Fibroblast of lung (primary cell): Measurements from ENCODE around the gene HIGD2A. TPM values are rescaled to one million over a fixed set of nuclear protein-coding genes. Genes with fewer than 3 reads are reported as not detected.

Experiments used
- DNase-seq, 2 donors: peaks; one replicate each; pipeline versions ENCODE4 v3.0.0 to v3.0.0-alpha.2; 2010; ENCODE audit warnings: low read depth in 2 of 2
- H2AFZ ChIP-seq: 2 replicates; pipeline ENCODE4 v1.5.1; 2012; ENCODE audit warnings: low read length, control low read depth, inconsistent platforms
- H3K27ac ChIP-seq: 2 replicates; pipeline ENCODE4 v1.5.1; 2011; ENCODE audit warnings: low read length, control low read depth; ENCODE audit not compliant: insufficient read depth
- H3K27me3 ChIP-seq: 2 replicates; pipeline ENCODE4 v1.5.1; 2011; ENCODE audit warnings: mild to moderate bottlenecking, low read length; ENCODE audit not compliant: control insufficient read depth, insufficient read depth
- H3K36me3 ChIP-seq: 2 replicates; pipeline ENCODE4 v1.5.1; 2011; ENCODE audit warnings: low read length; ENCODE audit not compliant: control insufficient read depth, insufficient read depth
- H3K4me1 ChIP-seq: 2 replicates; pipeline ENCODE4 v1.5.1; 2011; ENCODE audit warnings: low read length; ENCODE audit not compliant: control insufficient read depth, insufficient read depth; ENCODE audit errors: extremely low read depth
- H3K4me2 ChIP-seq: 2 replicates; pipeline ENCODE4 v1.5.1; 2011; ENCODE audit warnings: low read length, control low read depth; ENCODE audit not compliant: insufficient read depth; ENCODE audit errors: extremely low read depth
- H3K4me3 ChIP-seq, 4 experiments: fragments of 200-600 bp in 1 of 4; sonication (generic) in 1 of 4; replicated peaks in 1 of 4; 2 replicates each; pipeline ENCODE4 v1.5.1; 2011 to 2016; ENCODE audit warnings: low read length in 4 of 4, low read depth in 3 of 4, mild to moderate bottlenecking in 3 of 4, control low read depth in 2 of 4, inconsistent platforms in 1 of 4, mixed read lengths in 1 of 4; ENCODE audit not compliant: insufficient read depth in 1 of 4; ENCODE audit errors: control extremely low read depth in 1 of 4
- H3K79me2 ChIP-seq: 2 replicates; pipeline ENCODE4 v1.5.1; 2012; ENCODE audit warnings: mild to moderate bottlenecking, low read length, inconsistent platforms; ENCODE audit not compliant: control insufficient read depth, insufficient read depth
- H3K9ac ChIP-seq: 2 replicates; pipeline ENCODE4 v1.5.1; 2011; ENCODE audit warnings: mild to moderate bottlenecking, low read length, control low read depth; ENCODE audit not compliant: insufficient read depth
- H3K9me3 ChIP-seq: 2 replicates; pipeline ENCODE4 v1.5.1; 2012; ENCODE audit warnings: low read depth, low read length; ENCODE audit not compliant: control insufficient read depth, insufficient read depth
- H4K20me1 ChIP-seq: 2 replicates; pipeline ENCODE4 v1.5.1; 2011; ENCODE audit warnings: low read length; ENCODE audit not compliant: control insufficient read depth, insufficient read depth; ENCODE audit errors: extremely low read depth
- CTCF ChIP-seq, 2 donors: IDR thresholded peaks in 1 of 2; conservative IDR thresholded peaks in 1 of 2; 1 replicate in 1 of 2; 2 replicates in 1 of 2; pipeline ENCODE4 v1.5.1; 2011 to 2012; ENCODE audit warnings: low read length in 2 of 2, control low read depth in 1 of 2, inconsistent platforms in 1 of 2, low read depth in 1 of 2, mild to moderate bottlenecking in 1 of 2
- EZH2 ChIP-seq: IDR thresholded peaks from 2 replicates; pipeline ENCODE4 v1.5.1; 2012; ENCODE audit warnings: low read length, control low read depth, mild to moderate bottlenecking; ENCODE audit errors: missing control alignments
- polyA plus RNA-seq, 2 donors: library from polyadenylated mRNA; depleted of rRNA in 1 of 2; stranded (reverse) in 1 of 2; unstranded in 1 of 2; fragments of >200 nt; gene quantifications; 2 replicates each; pipeline ENCODE4 v1.2.1, GENCODE V29; 2011 to 2012; ENCODE audit warnings: missing spikeins in 1 of 2
- total RNA-seq: library from RNA; depleted of rRNA; stranded (reverse); fragments of >200 nt; gene quantifications from 2 replicates; pipeline ENCODE4 v1.2.1, GENCODE V29; 2014

HIGD2A gene
- total and polyA plus RNA-seq, 2 donors (not counting 1 experiment from before 2014, with no cell fraction given), result 54.7 to 77.6 TPM

- TF ChIP-seq EZH2, result no peak
- no peak for TF ChIP-seq CTCF (conservative IDR thresholded peaks at IDR 0.05 in 1 of 2, IDR thresholded peaks at IDR 0.05 in 1 of 2; ENCODE audit: low read depth in 1 of 2, low read length in 2 of 2)
- Histone ChIP-seq H3K27ac (no peak overlapping the region), H3K9me3 (no peaks in the 10 kb centered on the region), H3K36me3 (peaks cover 16% of the 10 kb centered on the region), H3K4me1 (peaks cover 9% of the 10 kb centered on the region), H2AFZ (no peak overlapping the region), H3K79me2 (peaks cover 24% of the 10 kb centered on the region), H4K20me1 (no peaks in the 10 kb centered on the region), H3K4me2 (no peak overlapping the region), H3K4me3 (no peak overlapping the region), H3K9ac (no peak overlapping the region), H3K27me3 (no peaks in the 10 kb centered on the region)
- DNase-seq, result no peak
These were observed 5.8 kb upstream of the HIGD2A start for GRCh38 chr5:176382721-176383120.

- Histone ChIP-seq H3K4me3 (no peak overlapping the region), H3K27ac (no peak overlapping the region), H2AFZ (no peak overlapping the region), H3K36me3 (peaks cover 16% of the 10 kb centered on the region), H4K20me1 (no peaks in the 10 kb centered on the region), H3K9me3 (no peaks in the 10 kb centered on the region), H3K4me2 (no peak overlapping the region), H3K9ac (no peak overlapping the region), H3K27me3 (no peaks in the 10 kb centered on the region), H3K4me1 (peaks cover 9% of the 10 kb centered on the region), H3K79me2 (peaks cover 30% of the 10 kb centered on the region)
- no peak for DNase-seq
- no peak for TF ChIP-seq EZH2
- no peak for TF ChIP-seq CTCF (conservative IDR thresholded peaks at IDR 0.05 in 1 of 2, IDR thresholded peaks at IDR 0.05 in 1 of 2; ENCODE audit: low read depth in 1 of 2, low read length in 2 of 2)
These were observed 5.2 kb upstream of the HIGD2A start for GRCh38 chr5:176383248-176383905.

GRCh38 chr5:176383961-176384360, 4.6 kb upstream of the HIGD2A start:
- DNase-seq, result no peak
- no peak overlapping the region for H3K4me3 ChIP-seq
- no peak overlapping the region for H3K27ac ChIP-seq
- no peaks in the 10 kb centered on the region for H4K20me1 ChIP-seq
- peaks cover 30% of the 10 kb centered on the region for H3K79me2 ChIP-seq
- no peak overlapping the region for H2AFZ ChIP-seq
- H3K4me1 ChIP-seq, result peaks cover 9% of the 10 kb centered on the region
- peaks cover 16% of the 10 kb centered on the region for H3K36me3 ChIP-seq
- H3K9me3 ChIP-seq, result no peaks in the 10 kb centered on the region
- H3K4me2 ChIP-seq, result no peak overlapping the region
- no peak overlapping the region for H3K9ac ChIP-seq
- H3K27me3 ChIP-seq, result no peaks in the 10 kb centered on the region
- no peak for TF ChIP-seq CTCF (conservative IDR thresholded peaks at IDR 0.05 in 1 of 2, IDR thresholded peaks at IDR 0.05 in 1 of 2; ENCODE audit: low read depth in 1 of 2, low read length in 2 of 2)
- TF ChIP-seq EZH2, result no peak
